ENCODE measurements around the gene SYT17.

DNA sequence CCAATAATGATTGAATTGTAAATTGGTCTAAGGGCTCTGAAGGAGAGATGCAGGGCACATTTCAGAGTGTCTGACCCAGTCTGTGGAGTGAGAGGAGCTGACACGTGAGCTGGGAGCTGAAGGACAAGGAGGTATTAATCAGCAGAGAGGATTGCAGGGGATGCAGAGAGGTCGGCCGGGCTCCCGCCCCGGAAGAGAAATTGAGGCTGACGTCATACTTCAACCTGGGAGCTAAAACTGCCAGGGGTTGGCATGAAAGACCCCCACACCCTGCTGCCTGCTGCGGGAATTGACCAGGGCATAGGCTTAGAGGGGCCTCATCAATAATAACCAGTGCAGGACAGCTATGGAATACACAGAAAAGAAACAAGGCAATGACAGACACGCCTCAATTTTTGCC lies 63.8 kb downstream of the SYT17 start:
- TF ChIP-seq, protein P1, sequence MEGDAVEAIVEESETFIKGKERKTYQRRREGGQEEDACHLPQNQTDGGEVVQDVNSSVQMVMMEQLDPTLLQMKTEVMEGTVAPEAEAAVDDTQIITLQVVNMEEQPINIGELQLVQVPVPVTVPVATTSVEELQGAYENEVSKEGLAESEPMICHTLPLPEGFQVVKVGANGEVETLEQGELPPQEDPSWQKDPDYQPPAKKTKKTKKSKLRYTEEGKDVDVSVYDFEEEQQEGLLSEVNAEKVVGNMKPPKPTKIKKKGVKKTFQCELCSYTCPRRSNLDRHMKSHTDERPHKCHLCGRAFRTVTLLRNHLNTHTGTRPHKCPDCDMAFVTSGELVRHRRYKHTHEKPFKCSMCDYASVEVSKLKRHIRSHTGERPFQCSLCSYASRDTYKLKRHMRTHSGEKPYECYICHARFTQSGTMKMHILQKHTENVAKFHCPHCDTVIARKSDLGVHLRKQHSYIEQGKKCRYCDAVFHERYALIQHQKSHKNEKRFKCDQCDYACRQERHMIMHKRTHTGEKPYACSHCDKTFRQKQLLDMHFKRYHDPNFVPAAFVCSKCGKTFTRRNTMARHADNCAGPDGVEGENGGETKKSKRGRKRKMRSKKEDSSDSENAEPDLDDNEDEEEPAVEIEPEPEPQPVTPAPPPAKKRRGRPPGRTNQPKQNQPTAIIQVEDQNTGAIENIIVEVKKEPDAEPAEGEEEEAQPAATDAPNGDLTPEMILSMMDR (IDR thresholded peaks at IDR 0.05): no peak
- TF ChIP-seq POLR2A (IDR thresholded peaks at IDR 0.05) (no peak), EP300 (IDR thresholded peaks at IDR 0.05) (no peak)
